Thyroid gland (tissue), 4 donors: ENCODE measurements around the gene MDK. TPM values are rescaled to one million over a fixed set of nuclear protein-coding genes. Genes with fewer than 3 reads are reported as not detected.

Experiments used
- DNase-seq, 2 donors: peaks; one replicate each; pipeline ENCODE4 v3.0.0-alpha.2; 2019
- H3K27ac ChIP-seq, 3 donors: fragments of 200-600 bp; sonication (generic); 1 replicate in 2 of 3; 2 replicates in 1 of 3; pipeline ENCODE4 v1.5.1; 2016 to 2019; ENCODE audit warnings: mild to moderate bottlenecking in 1 of 3, moderate library complexity in 1 of 3
- H3K27me3 ChIP-seq: fragments of 200-600 bp; sonication (generic); one replicate; pipeline ENCODE4 v1.5.1; 2019
- H3K36me3 ChIP-seq, 2 donors: fragments of 200-600 bp; sonication (generic); one replicate each; pipeline ENCODE4 v1.5.1; 2016 to 2019
- H3K4me1 ChIP-seq, 2 donors: fragments of 200-600 bp; sonication (generic); one replicate each; pipeline ENCODE4 v1.5.1; 2017 to 2019
- H3K4me3 ChIP-seq, 3 donors: fragments of 200-600 bp; sonication (generic); replicated peaks in 1 of 3; 1 replicate in 2 of 3; 2 replicates in 1 of 3; pipeline ENCODE4 v1.5.1; 2016; ENCODE audit warnings: mild to moderate bottlenecking in 1 of 3
- H3K9me3 ChIP-seq: fragments of 200-600 bp; sonication (generic); one replicate; pipeline ENCODE4 v1.5.1; 2017
- POLR2A ChIP-seq, 2 donors: fragments of 450-650 bp; IDR thresholded peaks; one replicate each; pipeline ENCODE4 v1.6.1; 2017; ENCODE audit warnings: antibody characterized with exemption in 2 of 2, mild to moderate bottlenecking in 2 of 2, moderate library complexity in 1 of 2
- whole genome bisulfite sequencing, 2 donors: methylation state at CpG; one replicate each; pipeline ENCODE4 v1.1.5; 2017; 5-methylcytosine and 5-hydroxymethylcytosine counted together
- intact Hi-C: fragments of 100-400 bp; cut with DNase I; formaldehyde crosslinking; loops from one replicate; pipeline ENCODE4 v1.15.1; 2023
- total RNA-seq, 4 donors: library from RNA; depleted of rRNA; stranded (reverse); fragments of >200 nt; gene quantifications; one replicate each; pipeline ENCODE4 v1.2.3, GENCODE V29; 2016
- TF ChIP-seq, protein P1 (sequence below), 6 experiments: fragments of 200-600 bp in 3 of 6; fragments of 450-650 bp in 3 of 6; sonication (generic) in 3 of 6; IDR thresholded peaks; one replicate each; pipeline ENCODE4 v1.5.1; 2016 to 2019; ENCODE audit warnings: antibody characterized with exemption in 6 of 6, mild to moderate bottlenecking in 2 of 6, inconsistent platforms in 1 of 6, moderate library complexity in 1 of 6

The MDK gene, protein sequence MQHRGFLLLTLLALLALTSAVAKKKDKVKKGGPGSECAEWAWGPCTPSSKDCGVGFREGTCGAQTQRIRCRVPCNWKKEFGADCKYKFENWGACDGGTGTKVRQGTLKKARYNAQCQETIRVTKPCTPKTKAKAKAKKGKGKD
- total RNA-seq: 10 to 100 TPM in 3 of 4 donors, 1 to 10 TPM in 1; 3.3 to 24.3 (median 16.7) TPM

DNA sequence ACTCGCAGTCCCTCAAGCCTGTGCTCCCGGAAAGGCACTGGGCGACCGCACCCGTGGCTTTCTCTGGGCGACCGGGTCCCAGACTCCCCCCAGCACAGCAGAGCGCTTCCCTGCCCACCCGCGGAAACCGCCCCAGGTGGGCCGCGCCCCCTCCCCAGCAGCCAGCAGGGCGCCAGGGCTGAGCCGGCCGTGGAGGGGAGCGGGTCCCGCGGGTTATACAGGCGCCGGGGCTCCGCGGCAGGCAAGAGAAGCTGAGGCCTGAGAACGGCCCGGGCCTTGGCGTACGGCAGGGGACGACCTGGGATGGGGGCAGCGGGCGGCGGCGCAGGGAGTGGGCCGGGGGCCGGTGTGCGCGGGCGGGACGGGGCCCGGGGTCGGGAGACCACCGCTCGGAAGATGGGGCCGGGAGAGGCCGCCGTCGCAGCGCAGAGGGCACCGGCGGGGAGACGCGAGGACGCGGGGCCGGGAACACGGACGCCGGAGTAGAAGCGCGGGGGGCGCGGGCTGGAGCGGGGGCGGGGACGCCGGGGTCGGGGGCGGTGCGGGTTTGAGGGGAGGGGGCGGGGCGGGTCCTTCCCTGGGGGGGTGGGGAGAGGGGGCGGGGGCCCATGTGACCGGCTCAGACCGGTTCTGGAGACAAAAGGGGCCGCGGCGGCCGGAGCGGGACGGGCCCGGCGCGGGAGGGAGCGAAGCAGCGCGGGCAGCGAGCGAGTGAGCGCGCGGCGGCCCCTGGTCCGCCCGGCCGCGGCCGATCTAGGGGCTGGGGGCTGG, at the start of gene MDK:
MDK (plus strand) TSS at position 622 of the 771 bp plus-strand sequence. CDS start 389 bp downstream, outside the sequence.
- H3K9me3 ChIP-seq: no peaks in the 10 kb centered on the region
- peaks cover 0 to 6% of the 10 kb centered on the region in 2 donors for H3K36me3 ChIP-seq
- H3K27ac ChIP-seq: peak within 1 kb of the TSS in 2 of 3 donors; percentile 12 to 70
- H3K4me1 ChIP-seq: peaks cover 8 to 16% of the 10 kb centered on the region in 2 donors
- intact Hi-C loops: no loop called here
- H3K27me3 ChIP-seq: no peaks in the 10 kb centered on the region
- H3K4me3 ChIP-seq: peak within 1 kb of the TSS; percentile 36 to 75 (median 51)
- WGBS, 2 donors: 0 to 4% methylated on average over 11 to 14 of the region's 96 CpGs
- no peak for DNase-seq
- TF ChIP-seq POLR2A (IDR thresholded peaks at IDR 0.05): no peak

DNA sequence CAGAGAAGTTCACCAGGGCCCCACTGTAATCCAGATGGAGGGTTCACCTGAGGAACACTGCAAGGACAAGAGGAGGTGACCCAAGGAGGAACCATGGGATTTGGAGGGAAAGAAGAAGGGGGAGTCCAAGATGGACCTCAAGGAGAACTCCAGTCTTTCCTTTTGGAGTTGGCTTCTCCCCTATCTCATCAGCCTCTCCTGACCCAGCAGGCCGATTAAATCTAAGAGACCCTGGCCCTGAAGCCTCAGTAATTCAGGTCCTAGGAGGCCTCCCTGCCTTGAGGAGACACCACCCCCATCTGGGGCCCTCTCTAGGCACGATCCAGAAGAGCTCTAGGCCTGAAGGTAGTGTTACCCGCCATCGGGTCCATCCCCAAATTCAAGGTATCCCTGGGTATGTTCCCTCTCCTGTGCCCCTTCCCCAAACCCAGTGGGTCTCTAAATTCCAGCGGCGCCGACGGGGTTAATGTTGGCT, 49.3 kb upstream of the MDK start:
- no peak overlapping the region for H3K27ac ChIP-seq
- 24 to 31% methylated on average over 8 of the region's 8 CpGs for WGBS, 2 donors
- TF ChIP-seq POLR2A (IDR thresholded peaks at IDR 0.05): no peak
- TF ChIP-seq, protein P1, sequence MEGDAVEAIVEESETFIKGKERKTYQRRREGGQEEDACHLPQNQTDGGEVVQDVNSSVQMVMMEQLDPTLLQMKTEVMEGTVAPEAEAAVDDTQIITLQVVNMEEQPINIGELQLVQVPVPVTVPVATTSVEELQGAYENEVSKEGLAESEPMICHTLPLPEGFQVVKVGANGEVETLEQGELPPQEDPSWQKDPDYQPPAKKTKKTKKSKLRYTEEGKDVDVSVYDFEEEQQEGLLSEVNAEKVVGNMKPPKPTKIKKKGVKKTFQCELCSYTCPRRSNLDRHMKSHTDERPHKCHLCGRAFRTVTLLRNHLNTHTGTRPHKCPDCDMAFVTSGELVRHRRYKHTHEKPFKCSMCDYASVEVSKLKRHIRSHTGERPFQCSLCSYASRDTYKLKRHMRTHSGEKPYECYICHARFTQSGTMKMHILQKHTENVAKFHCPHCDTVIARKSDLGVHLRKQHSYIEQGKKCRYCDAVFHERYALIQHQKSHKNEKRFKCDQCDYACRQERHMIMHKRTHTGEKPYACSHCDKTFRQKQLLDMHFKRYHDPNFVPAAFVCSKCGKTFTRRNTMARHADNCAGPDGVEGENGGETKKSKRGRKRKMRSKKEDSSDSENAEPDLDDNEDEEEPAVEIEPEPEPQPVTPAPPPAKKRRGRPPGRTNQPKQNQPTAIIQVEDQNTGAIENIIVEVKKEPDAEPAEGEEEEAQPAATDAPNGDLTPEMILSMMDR (IDR thresholded peaks at IDR 0.05): no peak
- no peaks in the 10 kb centered on the region for H3K9me3 ChIP-seq
- H3K27me3 ChIP-seq: peaks cover 27% of the 10 kb centered on the region
- H3K4me3 ChIP-seq: peak overlapping the region in 1 of 3 donors; percentile 38
- no peaks in the 10 kb centered on the region for H3K36me3 ChIP-seq
- H3K4me1 ChIP-seq: peaks cover 4 to 16% of the 10 kb centered on the region in 2 donors
- no peak for DNase-seq
- intact Hi-C loops: no loop called here

DNA sequence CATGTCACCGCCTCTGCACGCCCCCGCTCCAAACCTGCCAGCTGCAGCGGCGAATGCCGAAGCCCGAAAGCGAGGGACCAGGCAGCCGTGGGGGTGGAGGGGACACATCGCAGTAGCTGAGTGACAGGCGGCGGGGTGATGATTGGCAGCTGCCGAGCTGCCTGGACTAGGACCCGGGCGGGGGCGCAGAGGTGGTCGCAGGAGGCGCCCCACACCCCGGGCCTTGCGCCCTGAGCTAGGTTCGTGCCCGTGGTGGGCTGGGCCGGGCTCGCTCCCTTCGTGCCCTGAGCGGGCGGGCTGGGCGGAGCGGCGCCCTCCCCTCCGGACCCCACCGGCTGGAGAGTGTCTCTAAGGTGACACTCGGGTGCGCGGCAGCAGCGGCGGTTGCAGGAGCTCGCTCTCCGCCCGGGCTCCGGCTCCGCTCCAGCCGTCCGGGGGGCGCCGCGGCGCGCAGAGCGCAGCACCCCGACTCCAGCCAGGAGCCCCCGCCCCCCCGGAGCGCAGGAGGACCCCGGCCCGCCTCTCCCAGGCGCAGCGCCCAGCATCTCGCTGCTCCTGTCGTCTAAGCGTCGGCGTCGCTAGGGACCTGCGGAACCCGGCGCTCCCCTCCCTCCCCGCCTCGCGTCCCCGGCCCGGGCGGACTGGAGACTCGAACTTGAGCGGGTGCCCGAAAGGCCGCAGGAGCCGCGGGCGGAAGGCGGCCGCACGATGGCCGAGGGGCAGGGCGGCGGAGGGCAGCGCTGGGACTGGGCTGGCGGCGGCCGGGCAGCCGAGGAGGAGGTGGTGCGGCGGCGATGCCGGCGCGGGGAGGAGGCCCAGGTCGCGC, 48.7 kb upstream of the MDK start:
- Histone ChIP-seq H3K27ac (no peak overlapping the region), H3K36me3 (no peaks in the 10 kb centered on the region), H3K4me3 (peak overlapping the region in 1 of 3 donors; percentile 38), H3K9me3 (no peaks in the 10 kb centered on the region), H3K4me1 (peaks cover 4 to 16% of the 10 kb centered on the region in 2 donors), H3K27me3 (peaks cover 27% of the 10 kb centered on the region)
- intact Hi-C loops: no loop called here
- no peak for TF ChIP-seq POLR2A (IDR thresholded peaks at IDR 0.05)
- TF ChIP-seq, protein P1 (IDR thresholded peaks at IDR 0.05): no peak
- 0% methylated on average over 19 to 23 of the region's 99 CpGs for WGBS, 2 donors
- DNase-seq: no peak

DNA sequence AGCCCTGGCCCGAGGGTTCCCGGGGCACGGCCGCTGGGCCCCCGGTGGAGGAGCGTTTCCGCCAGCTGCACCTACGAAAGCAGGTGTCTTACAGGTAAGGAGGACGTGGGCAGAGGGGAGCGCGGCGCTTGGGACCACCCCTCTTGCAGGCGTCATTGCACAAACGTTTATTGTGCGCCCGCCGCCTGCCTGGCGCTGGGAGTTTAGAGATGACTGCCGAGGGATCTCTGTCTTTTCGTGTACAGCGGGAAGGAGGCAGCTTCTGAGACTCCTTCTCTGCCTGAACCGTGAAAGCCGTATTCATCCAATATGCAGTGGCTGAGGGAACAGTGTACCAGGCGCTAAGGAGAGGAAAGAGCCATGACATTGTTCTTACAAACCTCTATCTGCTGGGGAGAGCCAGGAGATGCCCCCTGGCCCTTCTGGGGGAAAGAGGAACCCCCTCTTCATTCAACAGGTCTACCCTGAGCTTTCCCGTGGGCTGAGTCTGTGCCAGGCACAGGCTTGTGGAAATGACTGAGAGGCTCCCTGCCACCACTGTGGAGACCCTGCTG, 48.0 kb upstream of the MDK start:
- peaks cover 4 to 16% of the 10 kb centered on the region in 2 donors for H3K4me1 ChIP-seq

More for the DNA sequence above, 48.0 kb upstream of the MDK start:
- H3K27me3 ChIP-seq: peaks cover 27% of the 10 kb centered on the region
- 20 to 27% methylated on average over 9 to 10 of the region's 25 CpGs for WGBS, 2 donors
- intact Hi-C loops: no loop called here
- H3K4me3 ChIP-seq: peak overlapping the region in 1 of 3 donors; percentile 38
- TF ChIP-seq, protein P1 (IDR thresholded peaks at IDR 0.05): no peak
- no peak for TF ChIP-seq POLR2A (IDR thresholded peaks at IDR 0.05)
- no peak for DNase-seq
- H3K36me3 ChIP-seq: no peaks in the 10 kb centered on the region
- no peak overlapping the region for H3K27ac ChIP-seq
- no peaks in the 10 kb centered on the region for H3K9me3 ChIP-seq
